B cell (primary cell): ENCODE results near the gene LYSMD3.

Experiments used
- CTCF ChIP-seq: fragments of 200-600 bp; IDR thresholded peaks from one replicate; pipeline ENCODE4 v1.8.0; 2022; ENCODE audit warnings: antibody characterized with exemption, mild to moderate bottlenecking
- EZH2 ChIP-seq: IDR thresholded peaks from 2 replicates; pipeline ENCODE4 v1.6.1; 2012; ENCODE audit warnings: borderline replicate concordance, low read depth, mild to moderate bottlenecking, moderate library complexity, low read length; ENCODE audit not compliant: insufficient read depth, poor library complexity, severe bottlenecking

GRCh38 chr5:90530736-90531487 is 1.5 kb upstream of the LYSMD3 start:
- TF ChIP-seq CTCF = no peak
- no peak for TF ChIP-seq EZH2
